ENCODE data around the gene CCRL2. TPM values are rescaled to one million over a fixed set of nuclear protein-coding genes. Genes with fewer than 3 reads are reported as not detected.

The CCRL2 gene
- total RNA-seq, 1 donor from 2014 or later: 28.5 TPM

DNA sequence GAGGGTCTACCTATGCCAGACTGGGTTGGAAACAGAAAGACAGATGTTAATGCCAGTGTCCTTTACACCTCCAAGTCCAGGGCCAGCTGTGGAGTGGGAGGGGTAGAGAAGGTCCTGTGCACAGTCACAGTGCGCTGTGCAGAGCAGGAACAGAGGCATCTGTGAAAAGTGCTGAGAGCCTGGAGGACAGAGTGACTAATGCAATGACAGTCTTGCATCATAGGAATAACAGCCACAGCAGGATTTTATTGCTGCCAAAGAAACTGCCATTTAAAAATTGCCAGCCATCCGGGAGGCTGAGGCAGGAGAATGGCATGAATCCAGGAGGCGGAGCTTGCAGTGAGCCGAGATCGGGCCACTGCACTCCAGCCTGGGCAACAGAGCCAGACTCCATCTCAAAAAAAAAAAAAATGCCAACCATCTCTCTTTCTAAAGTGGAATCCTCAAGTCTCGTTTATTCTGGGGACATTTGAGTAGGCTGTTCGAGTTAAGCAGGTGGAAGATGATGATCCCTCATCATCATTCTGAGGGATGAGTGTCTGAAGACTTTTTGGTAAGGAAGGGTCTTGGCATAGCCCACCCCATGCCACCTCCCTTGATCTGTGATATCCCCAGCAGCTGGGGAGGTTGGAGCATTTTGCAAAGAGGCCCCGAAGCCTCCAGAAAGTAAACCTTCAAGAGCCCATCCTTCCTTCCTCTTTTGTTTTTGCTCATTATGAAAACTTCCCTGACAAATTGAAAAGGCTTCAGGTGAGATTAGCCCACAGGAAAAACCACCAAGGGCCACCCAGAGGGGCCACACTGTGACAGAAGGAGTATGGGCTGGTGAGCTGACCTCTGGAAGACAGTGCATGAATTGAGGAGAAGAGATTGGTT lies 45.4 kb upstream of the CCRL2 start:
- intact Hi-C loops (cut with DNase I): no loop called here
- DNase-seq (no peak), ATAC-seq (peak; percentile 85)
- Histone ChIP-seq H3K36me3 (no peaks in the 10 kb centered on the region), H3K4me3 (no peak overlapping the region), H3K27me3 (no peaks in the 10 kb centered on the region), H3K9me3 (no peaks in the 10 kb centered on the region), H3K27ac (no peak overlapping the region), H3K4me1 (peaks cover 17% of the 10 kb centered on the region)
- TF ChIP-seq, protein P1, sequence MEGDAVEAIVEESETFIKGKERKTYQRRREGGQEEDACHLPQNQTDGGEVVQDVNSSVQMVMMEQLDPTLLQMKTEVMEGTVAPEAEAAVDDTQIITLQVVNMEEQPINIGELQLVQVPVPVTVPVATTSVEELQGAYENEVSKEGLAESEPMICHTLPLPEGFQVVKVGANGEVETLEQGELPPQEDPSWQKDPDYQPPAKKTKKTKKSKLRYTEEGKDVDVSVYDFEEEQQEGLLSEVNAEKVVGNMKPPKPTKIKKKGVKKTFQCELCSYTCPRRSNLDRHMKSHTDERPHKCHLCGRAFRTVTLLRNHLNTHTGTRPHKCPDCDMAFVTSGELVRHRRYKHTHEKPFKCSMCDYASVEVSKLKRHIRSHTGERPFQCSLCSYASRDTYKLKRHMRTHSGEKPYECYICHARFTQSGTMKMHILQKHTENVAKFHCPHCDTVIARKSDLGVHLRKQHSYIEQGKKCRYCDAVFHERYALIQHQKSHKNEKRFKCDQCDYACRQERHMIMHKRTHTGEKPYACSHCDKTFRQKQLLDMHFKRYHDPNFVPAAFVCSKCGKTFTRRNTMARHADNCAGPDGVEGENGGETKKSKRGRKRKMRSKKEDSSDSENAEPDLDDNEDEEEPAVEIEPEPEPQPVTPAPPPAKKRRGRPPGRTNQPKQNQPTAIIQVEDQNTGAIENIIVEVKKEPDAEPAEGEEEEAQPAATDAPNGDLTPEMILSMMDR (IDR thresholded peaks at IDR 0.05): no peak

DNA sequence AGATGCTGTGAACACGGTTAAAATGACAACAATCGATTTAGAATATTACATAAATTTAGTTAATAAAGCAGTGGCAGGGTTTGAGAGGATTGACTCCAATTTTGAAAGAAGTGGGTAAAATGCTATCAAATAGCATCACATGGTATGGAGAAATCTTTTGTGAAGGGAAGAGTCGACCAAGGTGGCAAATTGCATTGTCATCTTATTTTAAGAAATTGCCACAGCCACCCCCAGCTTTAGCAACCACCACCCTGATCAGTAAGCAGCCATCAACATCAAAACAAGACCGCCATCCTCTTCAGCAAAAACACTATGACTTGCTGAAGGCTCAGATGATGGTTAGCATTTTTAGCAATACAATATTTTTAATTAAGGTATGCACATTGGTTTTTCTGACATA lies 42.0 kb upstream of the CCRL2 start:
- no peaks in the 10 kb centered on the region for H3K27me3 ChIP-seq
- no peaks in the 10 kb centered on the region for H3K9me3 ChIP-seq
- H3K36me3 ChIP-seq: no peaks in the 10 kb centered on the region
- DNase-seq: no peak
- ATAC-seq: no peak
- no peak overlapping the region for H3K27ac ChIP-seq
- H3K4me3 ChIP-seq: no peak overlapping the region
- intact Hi-C loops (cut with DNase I): no loop called here
- H3K4me1 ChIP-seq: peaks cover 25% of the 10 kb centered on the region
- TF ChIP-seq, protein P1 (IDR thresholded peaks at IDR 0.05): no peak

DNA sequence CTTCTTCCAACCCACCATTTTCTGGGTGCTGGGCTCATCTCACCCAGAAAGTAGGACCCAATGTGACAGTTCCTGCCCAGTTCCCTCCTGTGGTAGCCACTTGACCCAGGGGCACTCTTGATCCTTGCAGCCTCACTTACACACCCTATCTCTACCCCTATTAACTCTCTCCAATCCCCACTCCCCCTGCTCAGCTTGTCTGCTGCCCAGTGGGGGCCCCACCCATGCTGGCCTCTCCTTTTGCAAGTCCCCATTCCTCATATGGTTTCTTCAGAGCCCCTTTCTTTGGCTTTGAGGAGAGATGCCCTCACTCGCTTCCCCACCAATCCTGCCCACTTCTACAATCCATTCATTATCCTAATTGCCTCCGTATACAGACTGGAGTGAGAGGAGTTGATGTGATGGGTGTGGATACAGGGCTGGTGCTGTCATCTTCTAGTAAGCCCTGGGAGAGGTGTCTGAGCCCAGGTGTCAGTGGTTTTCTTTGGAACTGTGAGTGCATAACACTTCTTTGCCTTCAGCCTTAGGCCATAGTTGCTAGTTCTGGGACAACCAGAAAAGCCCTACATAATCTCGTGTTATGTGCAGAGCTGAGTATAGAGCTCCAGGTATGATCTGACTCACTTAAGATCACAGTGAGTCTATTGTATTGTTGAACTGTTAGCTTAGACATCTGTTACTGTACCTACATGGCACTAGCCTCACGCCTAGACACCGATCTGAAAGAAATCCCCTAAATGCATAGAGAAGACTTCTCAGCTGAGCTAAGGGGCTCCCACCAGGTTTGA lies 41.1 kb upstream of the CCRL2 start:
- Histone ChIP-seq H3K27me3 (no peaks in the 10 kb centered on the region), H3K36me3 (no peaks in the 10 kb centered on the region), H3K4me3 (no peak overlapping the region), H3K4me1 (peaks cover 24% of the 10 kb centered on the region), H3K27ac (no peak overlapping the region), H3K9me3 (no peaks in the 10 kb centered on the region)
- ATAC-seq (no peak), DNase-seq (no peak)
- intact Hi-C loops (cut with DNase I): no loop called here
- TF ChIP-seq, protein P1 (IDR thresholded peaks at IDR 0.05): no peak

DNA sequence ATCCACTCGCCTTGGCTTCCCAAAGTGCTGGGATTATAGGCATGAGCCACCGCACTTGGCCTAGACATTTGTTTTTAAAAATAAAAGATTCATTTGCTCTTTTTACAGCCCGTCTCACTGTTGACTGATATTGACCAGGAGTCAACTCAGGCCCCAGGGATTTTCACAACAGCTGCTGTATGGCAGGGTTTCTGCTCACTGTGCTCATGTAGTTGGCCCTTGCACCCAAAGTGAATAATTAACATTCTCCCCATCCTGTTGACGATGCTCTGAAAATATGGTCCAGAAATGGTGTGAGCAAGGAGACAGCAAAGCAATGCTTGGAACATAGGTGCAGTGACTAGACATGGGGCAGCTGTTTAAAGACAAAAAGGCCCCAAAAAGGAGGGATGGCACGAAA lies 39.2 kb upstream of the CCRL2 start:
- Histone ChIP-seq H3K9me3 (no peaks in the 10 kb centered on the region), H3K27ac (no peak overlapping the region), H3K4me1 (peaks cover 31% of the 10 kb centered on the region), H3K36me3 (no peaks in the 10 kb centered on the region), H3K4me3 (no peak overlapping the region), H3K27me3 (no peaks in the 10 kb centered on the region)
- intact Hi-C loops (cut with DNase I): no loop called here
- TF ChIP-seq, protein P1 (IDR thresholded peaks at IDR 0.05): no peak
- no peak for ATAC-seq
- no peak for DNase-seq

DNA sequence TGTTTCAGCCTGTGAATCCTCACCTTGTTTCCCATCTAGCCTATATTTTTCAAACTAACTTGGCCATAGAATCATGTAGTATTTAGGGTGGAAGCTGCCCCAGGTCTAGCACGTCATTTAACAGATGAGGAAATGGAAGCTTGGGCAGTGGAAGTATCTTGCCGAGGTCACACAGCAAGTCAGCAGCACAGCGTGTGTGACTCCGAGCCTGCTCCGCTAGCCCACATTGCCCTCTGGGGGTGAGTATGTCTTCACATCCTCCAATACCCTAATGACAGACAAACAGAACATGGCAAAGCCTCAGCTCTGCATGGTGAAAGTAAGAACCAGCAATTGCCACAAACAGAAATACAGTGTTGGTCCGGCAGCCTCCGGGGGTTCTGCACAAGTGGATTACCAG lies 38.5 kb upstream of the CCRL2 start:
- Histone ChIP-seq H3K4me1 (peaks cover 31% of the 10 kb centered on the region), H3K27me3 (no peaks in the 10 kb centered on the region), H3K4me3 (no peak overlapping the region), H3K9me3 (no peaks in the 10 kb centered on the region), H3K27ac (no peak overlapping the region), H3K36me3 (no peaks in the 10 kb centered on the region)
- ATAC-seq: peak; percentile 96
- intact Hi-C loops (cut with DNase I): no loop called here
- DNase-seq: peak; percentile 78
- TF ChIP-seq, protein P1 (IDR thresholded peaks at IDR 0.05): peak; percentile 44

Data from upper lobe of right lung (tissue), 1 donor.